Measurements from ENCODE around the gene KCNH4.

DNA sequence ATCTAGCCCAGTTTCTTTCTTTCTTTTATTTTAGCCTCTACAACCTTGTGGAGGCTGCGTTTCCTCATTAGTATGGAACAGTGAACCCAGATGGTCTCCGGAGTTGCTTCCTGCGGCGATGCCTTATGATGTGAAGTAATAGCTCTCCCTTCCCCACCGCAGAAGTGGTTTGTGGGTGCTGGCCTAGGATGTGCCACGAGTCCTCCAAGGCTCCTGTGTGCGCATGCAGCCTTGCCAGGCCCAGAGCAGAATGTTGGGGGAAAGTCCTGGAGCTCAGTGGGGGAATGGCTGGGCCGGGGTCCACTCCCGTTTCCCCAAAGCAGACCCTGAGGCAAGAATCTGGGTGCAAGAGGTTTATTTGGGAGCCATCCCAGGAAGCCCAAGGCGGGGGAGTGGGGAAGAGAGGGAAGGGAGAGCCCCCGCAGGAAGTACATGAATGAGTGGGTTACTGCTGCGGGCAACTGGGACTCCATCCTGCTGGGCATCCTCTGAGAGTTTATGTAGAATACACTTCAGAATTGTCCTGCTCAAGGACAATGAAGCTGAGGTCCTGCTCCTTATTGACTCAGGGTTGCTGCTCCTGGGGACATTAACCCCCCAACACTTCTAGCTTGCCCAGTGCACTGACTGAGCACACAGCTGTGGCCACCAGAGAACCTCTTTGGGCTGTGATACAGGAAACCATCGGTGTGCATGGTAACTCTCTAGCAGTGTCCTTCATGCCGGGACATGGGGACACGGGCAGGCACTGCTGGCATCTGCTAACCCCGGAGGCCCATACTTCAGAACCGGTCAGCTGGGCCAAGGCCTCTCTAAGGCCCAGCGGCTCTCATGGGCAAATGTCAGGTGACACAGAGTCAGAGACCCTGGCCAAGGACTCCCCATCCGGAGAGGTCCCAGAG is 8.1 kb upstream of the KCNH4 start:
- no peak for TF ChIP-seq EZH2 (IDR thresholded peaks at IDR 0.05; ENCODE audit: borderline replicate concordance)
- TF ChIP-seq, protein P1, sequence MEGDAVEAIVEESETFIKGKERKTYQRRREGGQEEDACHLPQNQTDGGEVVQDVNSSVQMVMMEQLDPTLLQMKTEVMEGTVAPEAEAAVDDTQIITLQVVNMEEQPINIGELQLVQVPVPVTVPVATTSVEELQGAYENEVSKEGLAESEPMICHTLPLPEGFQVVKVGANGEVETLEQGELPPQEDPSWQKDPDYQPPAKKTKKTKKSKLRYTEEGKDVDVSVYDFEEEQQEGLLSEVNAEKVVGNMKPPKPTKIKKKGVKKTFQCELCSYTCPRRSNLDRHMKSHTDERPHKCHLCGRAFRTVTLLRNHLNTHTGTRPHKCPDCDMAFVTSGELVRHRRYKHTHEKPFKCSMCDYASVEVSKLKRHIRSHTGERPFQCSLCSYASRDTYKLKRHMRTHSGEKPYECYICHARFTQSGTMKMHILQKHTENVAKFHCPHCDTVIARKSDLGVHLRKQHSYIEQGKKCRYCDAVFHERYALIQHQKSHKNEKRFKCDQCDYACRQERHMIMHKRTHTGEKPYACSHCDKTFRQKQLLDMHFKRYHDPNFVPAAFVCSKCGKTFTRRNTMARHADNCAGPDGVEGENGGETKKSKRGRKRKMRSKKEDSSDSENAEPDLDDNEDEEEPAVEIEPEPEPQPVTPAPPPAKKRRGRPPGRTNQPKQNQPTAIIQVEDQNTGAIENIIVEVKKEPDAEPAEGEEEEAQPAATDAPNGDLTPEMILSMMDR (IDR thresholded peaks at IDR 0.05; ENCODE audit: poor library complexity), result no peak
- no peak for TF ChIP-seq EZH2phosphoT487 (IDR thresholded peaks at IDR 0.05; ENCODE audit: low read depth, severe bottlenecking, unreplicated experiment)
